K562 (cell line): ENCODE measurements around the gene POMT1. TPM values are rescaled to one million over a fixed set of nuclear protein-coding genes. Genes with fewer than 3 reads are reported as not detected.

Source experiments
- ATAC-seq: fragments of 200-7000 bp; cut with Tn5 transposase; 3 replicates; pipeline ENCODE4 v1.9.1; 2020; ENCODE audit warnings: moderate library complexity
- BruUV-seq: library from RNA; stranded (reverse); fragments of 400-500 nt; replicated peaks from 2 replicates; lab custom pipeline; 2021; lab: Mats Ljungman, UMichigan
- CTCF ChIA-PET: fragments of 300-600 bp; formaldehyde crosslinking; extraction: SDS; loops from one replicate; lab custom pipeline; 2021; ENCODE audit warnings: low intra/inter-chr PET ratio; lab: Yijun Ruan, JAX
- POLR2A ChIA-PET: fragments of 300-600, 350-650 bp; sonication (Branson Sonifier 250); formaldehyde crosslinking; extraction: SDS; loops from one replicate; lab custom pipeline; 2021; ENCODE audit warnings: antibody characterized with exemption, inconsistent platforms; lab: Yijun Ruan, JAX
- DNase-seq, 4 experiments: peaks; one replicate each; pipeline versions ENCODE4 v3.0.0 to v3.0.0-alpha.2; 2011 to 2018; ENCODE audit warnings: low spot score in 3 of 4, mixed read lengths in 3 of 4; ENCODE audit errors: extremely low read depth in 1 of 4
- FAIRE-seq: peaks from 2 replicates; lab custom pipeline; 2011; peaks lifted over from hg19 to GRCh38; lab: Jason Lieb, UNC
- H2AFZ ChIP-seq: 2 replicates; pipeline ENCODE4 v1.6.0; 2011; ENCODE audit warnings: low read depth, low read length, control low read depth, inconsistent platforms
- H3K27ac ChIP-seq: fragments of 200-600 bp; 3 replicates; pipeline ENCODE4 v1.8.0; 2011; ENCODE audit warnings: low read depth, mild to moderate bottlenecking, control low read depth, inconsistent platforms, low read length, moderate library complexity, mixed read lengths; ENCODE audit errors: extremely low read depth
- H3K27me3 ChIP-seq, 2 experiments: fragments of 300-600 bp in 1 of 2; 2 replicates in 1 of 2; 3 replicates in 1 of 2; pipeline versions ENCODE4 v1.6.0 to v1.8.0; 2011; ENCODE audit warnings: inconsistent platforms in 2 of 2, low read length in 2 of 2, mild to moderate bottlenecking in 1 of 2, mixed read lengths in 1 of 2, moderate library complexity in 1 of 2; ENCODE audit not compliant: control insufficient read depth in 2 of 2, insufficient read depth in 2 of 2
- H3K36me3 ChIP-seq: fragments of 300-600 bp; 3 replicates; pipeline ENCODE4 v1.8.0; 2011; ENCODE audit warnings: mild to moderate bottlenecking, low read length, inconsistent platforms; ENCODE audit not compliant: control insufficient read depth, insufficient read depth
- H3K4me1 ChIP-seq, 2 experiments: fragments of 200-600 bp in 1 of 2; replicated peaks in 1 of 2; 2 replicates in 1 of 2; 3 replicates in 1 of 2; pipeline versions ENCODE4 v1.5.1 to v1.8.0; 2011; ENCODE audit warnings: inconsistent platforms in 2 of 2, low read length in 2 of 2, mild to moderate bottlenecking in 1 of 2, mixed read lengths in 1 of 2, moderate library complexity in 1 of 2; ENCODE audit not compliant: control insufficient read depth in 2 of 2, insufficient read depth in 2 of 2
- H3K4me2 ChIP-seq: 2 replicates; pipeline ENCODE4 v1.6.1; 2011; ENCODE audit warnings: low read length, control low read depth, inconsistent platforms, mixed read lengths; ENCODE audit not compliant: insufficient read depth
- H3K4me3 ChIP-seq: fragments of 200-600 bp; sonication (generic), shearing (Covaris generic); 2 replicates; pipeline ENCODE4 v1.5.1; 2016; ENCODE audit warnings: control low read depth, inconsistent platforms
- H3K79me2 ChIP-seq: fragments of 200-600 bp; 3 replicates; pipeline ENCODE4 v1.8.0; 2011; ENCODE audit warnings: low read length, inconsistent platforms; ENCODE audit not compliant: control insufficient read depth, insufficient read depth
- H3K9ac ChIP-seq, 2 experiments: 2 replicates each; pipeline versions ENCODE4 v1.6.0 to v1.6.1; 2011; ENCODE audit warnings: low read depth in 2 of 2, low read length in 2 of 2, control low read depth in 1 of 2, inconsistent platforms in 1 of 2, mild to moderate bottlenecking in 1 of 2, mixed read lengths in 1 of 2; ENCODE audit not compliant: insufficient read depth in 1 of 2
- H3K9me1 ChIP-seq: one replicate; pipeline ENCODE4 v1.6.0; 2011; ENCODE audit warnings: inconsistent platforms, mild to moderate bottlenecking, low read length, moderate library complexity; ENCODE audit not compliant: control insufficient read depth, insufficient read depth
- H3K9me3 ChIP-seq: replicated peaks from 2 replicates; pipeline ENCODE4 v1.5.1; 2011; ENCODE audit warnings: low read depth, low read length, inconsistent platforms; ENCODE audit not compliant: control insufficient read depth, insufficient read depth
- H4K20me1 ChIP-seq: replicated peaks from 2 replicates; pipeline ENCODE4 v1.6.1; 2011; ENCODE audit warnings: low read length, inconsistent platforms, mixed read lengths; ENCODE audit not compliant: control insufficient read depth, insufficient read depth
- POLR2G ChIP-seq: fragments of 200-400 bp; formaldehyde crosslinking; IDR thresholded peaks from 2 replicates; pipeline ENCODE4 v1.6.1; 2017; ENCODE audit warnings: low read depth, mild to moderate bottlenecking, antibody characterized with exemption, low read length, moderate library complexity
- RBM22 ChIP-seq: fragments of 200-400 bp; formaldehyde crosslinking; IDR thresholded peaks from 2 replicates; pipeline ENCODE4 v1.6.1; 2018; ENCODE audit warnings: low read length, low read depth; ENCODE audit not compliant: poor library complexity, severe bottlenecking
- TAF9B ChIP-seq: fragments of 450-650 bp; IDR thresholded peaks from 2 replicates; pipeline ENCODE4 v1.6.1; 2018; ENCODE audit warnings: mild to moderate bottlenecking; ENCODE audit not compliant: partially characterized antibody
- TBL1XR1 ChIP-seq, 2 experiments: IDR thresholded peaks; 2 replicates each; pipeline ENCODE4 v1.6.1; 2012; ENCODE audit warnings: improper control_type of control experiment in 2 of 2, low read length in 2 of 2, mild to moderate bottlenecking in 1 of 2
- WGBS: fragments of 100-300 bp; shearing (Covaris generic); methylation state at CpG from one replicate; pipeline ENCODE4 v1.1.6; 2016; ENCODE audit warnings: low coverage, mixed read lengths; ENCODE audit not compliant: insufficient coverage; ENCODE audit errors: missing lambda C conversion rate; 5-methylcytosine and 5-hydroxymethylcytosine counted together
- in situ Hi-C: fragments of 300-500 bp; cut with MboI; formaldehyde crosslinking; loops from 4 replicates; pipeline ENCODE4 v1.15.0; 2018; ENCODE audit warnings: inconsistent platforms, mixed read lengths
- intact Hi-C: fragments of 100-400 bp; cut with micrococcal nuclease; formaldehyde crosslinking; loops from 2 replicates; pipeline ENCODE4 v1.14.2; 2022
- polyA plus RNA-seq, 8 experiments: library from polyadenylated mRNA; depleted of rRNA in 4 of 8; stranded (reverse) in 5 of 8; unstranded in 3 of 8; fragments of >200 nt; fragmentation: Nextera tagmentation in 2 of 8; fragmentation: Illumina TruSeq in 1 of 8; extraction: Ambion mirVana in 2 of 8; extraction: Trizol in 1 of 8; gene quantifications; 2 replicates each; pipeline versions ENCODE4 v1.2.1 to v1.2.3, GENCODE V29; 2011 to 2014; ENCODE audit warnings: inconsistent platforms in 1 of 8, missing spikeins in 1 of 8
- total RNA-seq, 7 experiments: library from RNA; depleted of rRNA in 6 of 7; stranded (reverse); fragments of >200 nt in 6 of 7; fragmentation: Illumina TruSeq in 2 of 7; extraction: Trizol in 2 of 7; gene quantifications; 2 replicates each; pipeline versions ENCODE4 v1.2.1 to v1.2.3, GENCODE V29; 2011 to 2021; ENCODE audit warnings: low replicate concordance in 1 of 7
- TF ChIP-seq, protein P1 (sequence below): fragments of 250-450 bp; sonication (Bioruptor Pico); IDR thresholded peaks from 2 replicates; pipeline ENCODE4 v1.8.0; 2021; ENCODE audit warnings: moderate library complexity, mild to moderate bottlenecking, inconsistent platforms

Gene POMT1
- total and polyA plus RNA-seq, 9 of the 15 experiments (the other 6 are each of a cell fraction or from before 2014, with no cell fraction given) = 1.8 to 23.5 (median 14.6) TPM

- ChIA-PET POLR2A (interaction anchor here (0.8 to 2.0 kb wide), 2 partner anchors 8 to 266 kb away, joined by 3 to 5 read pairs; no protein-coding TSS in a partner anchor), CTCF (interaction anchor here (1.1 kb wide), 1 partner anchor 127 kb away, joined by 5 read pairs; no protein-coding TSS in a partner anchor)
- intact Hi-C loops (loop anchor here (5.0 kb wide), 1 partner anchor 125 kb away; no protein-coding TSS in a partner anchor), in situ Hi-C loops (loop anchor here (10.0 kb wide), 1 partner anchor 122 kb away; no protein-coding TSS in a partner anchor)
- TF ChIP-seq TBL1XR1 (IDR thresholded peaks at IDR 0.05; ENCODE audit: low read length in 2 of 2) = no peak
- TF ChIP-seq, protein P1, sequence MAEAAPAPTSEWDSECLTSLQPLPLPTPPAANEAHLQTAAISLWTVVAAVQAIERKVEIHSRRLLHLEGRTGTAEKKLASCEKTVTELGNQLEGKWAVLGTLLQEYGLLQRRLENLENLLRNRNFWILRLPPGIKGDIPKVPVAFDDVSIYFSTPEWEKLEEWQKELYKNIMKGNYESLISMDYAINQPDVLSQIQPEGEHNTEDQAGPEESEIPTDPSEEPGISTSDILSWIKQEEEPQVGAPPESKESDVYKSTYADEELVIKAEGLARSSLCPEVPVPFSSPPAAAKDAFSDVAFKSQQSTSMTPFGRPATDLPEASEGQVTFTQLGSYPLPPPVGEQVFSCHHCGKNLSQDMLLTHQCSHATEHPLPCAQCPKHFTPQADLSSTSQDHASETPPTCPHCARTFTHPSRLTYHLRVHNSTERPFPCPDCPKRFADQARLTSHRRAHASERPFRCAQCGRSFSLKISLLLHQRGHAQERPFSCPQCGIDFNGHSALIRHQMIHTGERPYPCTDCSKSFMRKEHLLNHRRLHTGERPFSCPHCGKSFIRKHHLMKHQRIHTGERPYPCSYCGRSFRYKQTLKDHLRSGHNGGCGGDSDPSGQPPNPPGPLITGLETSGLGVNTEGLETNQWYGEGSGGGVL = no peak
- TF ChIP-seq RBM22 = peak; percentile 73
- TF ChIP-seq POLR2G = peak; percentile 14; the same call in 1 of the 2 replicates
- TF ChIP-seq TAF9B = no peak
- BruUV-seq = no TSS peak
- Histone ChIP-seq H3K9me1 (no peaks in the 10 kb centered on the region), H3K9ac (no peak overlapping the region), H3K79me2 (no peaks in the 10 kb centered on the region), H3K27me3 (no peaks in the 10 kb centered on the region), H3K4me3 (no peak overlapping the region), H3K4me2 (no peak overlapping the region), H3K4me1 (peaks cover 0 to 7% of the 10 kb centered on the region in 2 experiments; a peak in 1 of 5 replicates), H3K9me3 (no peaks in the 10 kb centered on the region), H2AFZ (no peak overlapping the region), H4K20me1 (no peaks in the 10 kb centered on the region), H3K36me3 (peaks cover 93% of the 10 kb centered on the region), H3K27ac (no peak overlapping the region)
- no peak for FAIRE-seq
- ATAC-seq = no peak
- 93% methylated on average over 15 of the region's 18 CpGs for WGBS
- no peak for DNase-seq
Observed at GRCh38 chr9:131476777-131477345, 25.9 kb upstream of the POMT1 start.
